NCI-H146 treated with DMSO at 0.1 percent for 48 hours (cell line): ENCODE measurements around the gene ZBTB5.
A peak's percentile ranks its signal among the peaks of the same experiment; 100 is the strongest.
"Not testable (repeated sequence)": the region's sequence is repeated elsewhere in the genome, so short reads cannot be mapped to it uniquely, and the experiment has no call there.

ENCODE experiments used
- DNase-seq: peaks from one replicate; lab custom pipeline; 2025; ENCODE audit not compliant: unreplicated experiment; lab: John Stamatoyannopoulos, UW

Gene ZBTB5, protein sequence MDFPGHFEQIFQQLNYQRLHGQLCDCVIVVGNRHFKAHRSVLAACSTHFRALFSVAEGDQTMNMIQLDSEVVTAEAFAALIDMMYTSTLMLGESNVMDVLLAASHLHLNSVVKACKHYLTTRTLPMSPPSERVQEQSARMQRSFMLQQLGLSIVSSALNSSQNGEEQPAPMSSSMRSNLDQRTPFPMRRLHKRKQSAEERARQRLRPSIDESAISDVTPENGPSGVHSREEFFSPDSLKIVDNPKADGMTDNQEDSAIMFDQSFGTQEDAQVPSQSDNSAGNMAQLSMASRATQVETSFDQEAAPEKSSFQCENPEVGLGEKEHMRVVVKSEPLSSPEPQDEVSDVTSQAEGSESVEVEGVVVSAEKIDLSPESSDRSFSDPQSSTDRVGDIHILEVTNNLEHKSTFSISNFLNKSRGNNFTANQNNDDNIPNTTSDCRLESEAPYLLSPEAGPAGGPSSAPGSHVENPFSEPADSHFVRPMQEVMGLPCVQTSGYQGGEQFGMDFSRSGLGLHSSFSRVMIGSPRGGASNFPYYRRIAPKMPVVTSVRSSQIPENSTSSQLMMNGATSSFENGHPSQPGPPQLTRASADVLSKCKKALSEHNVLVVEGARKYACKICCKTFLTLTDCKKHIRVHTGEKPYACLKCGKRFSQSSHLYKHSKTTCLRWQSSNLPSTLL

DNA sequence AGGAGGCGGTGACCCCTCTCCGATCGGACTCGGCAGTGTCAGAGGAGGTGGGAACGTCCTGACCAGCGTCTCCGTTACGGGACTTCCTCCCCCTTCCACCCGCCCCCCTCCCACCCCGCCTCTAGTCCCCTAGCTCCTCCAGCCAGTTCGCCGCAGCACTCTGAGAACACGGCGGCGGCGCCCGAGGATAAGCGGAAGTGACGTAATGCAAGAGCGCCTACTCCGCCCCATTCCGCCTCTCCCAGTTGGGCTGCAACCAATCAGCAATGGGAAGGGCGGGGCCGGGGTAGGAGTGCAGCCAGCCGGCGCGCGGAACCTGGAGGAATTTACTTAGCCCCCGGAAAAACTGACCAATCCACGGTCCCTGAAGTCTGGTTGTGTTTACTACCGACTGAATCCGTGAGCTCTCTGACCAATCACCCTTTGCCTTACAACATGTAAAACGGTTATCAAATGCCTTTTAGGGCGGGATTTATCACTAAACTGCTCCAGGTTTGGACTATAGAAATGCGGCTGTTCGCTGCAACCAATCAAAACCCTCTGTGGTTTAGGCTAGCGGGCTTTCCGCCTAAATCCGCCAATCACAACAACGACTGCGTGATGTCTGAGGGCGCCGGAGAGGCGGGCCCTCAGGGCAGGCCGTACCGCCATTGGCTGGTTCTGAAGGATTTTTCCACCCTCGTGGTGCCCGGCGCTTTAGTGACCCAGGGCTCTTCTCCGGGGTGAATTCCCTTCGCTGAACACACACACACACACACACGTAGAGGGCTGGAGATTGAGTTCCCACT lies at the start of gene ZBTB5:
Gene ZBTB5 (minus strand): TSS at position 202 of the 788 bp plus-strand sequence. CDS start 22,899 bp downstream, outside the sequence.
- DNase-seq: peak; percentile 100

DNA sequence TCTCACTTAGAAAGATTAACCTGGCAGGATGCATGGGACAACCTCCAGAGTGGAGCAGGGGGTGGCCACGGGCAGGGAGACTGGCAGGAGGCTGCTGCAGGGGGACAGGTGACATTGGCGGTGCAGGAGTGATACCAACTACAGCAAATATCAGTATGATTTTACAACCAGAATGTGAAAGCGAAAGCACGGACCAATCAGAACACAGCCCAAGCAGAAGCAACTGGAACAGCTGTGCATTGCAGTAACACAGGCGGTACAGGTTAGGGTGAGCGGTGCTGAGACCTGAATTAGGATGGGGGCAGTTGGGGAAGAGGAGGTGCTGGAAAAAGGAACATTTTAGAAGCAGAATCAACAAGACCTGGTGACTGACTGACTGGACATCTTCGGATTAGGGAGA lies 49.7 kb upstream of the ZBTB5 start:
- no peak for DNase-seq

DNA sequence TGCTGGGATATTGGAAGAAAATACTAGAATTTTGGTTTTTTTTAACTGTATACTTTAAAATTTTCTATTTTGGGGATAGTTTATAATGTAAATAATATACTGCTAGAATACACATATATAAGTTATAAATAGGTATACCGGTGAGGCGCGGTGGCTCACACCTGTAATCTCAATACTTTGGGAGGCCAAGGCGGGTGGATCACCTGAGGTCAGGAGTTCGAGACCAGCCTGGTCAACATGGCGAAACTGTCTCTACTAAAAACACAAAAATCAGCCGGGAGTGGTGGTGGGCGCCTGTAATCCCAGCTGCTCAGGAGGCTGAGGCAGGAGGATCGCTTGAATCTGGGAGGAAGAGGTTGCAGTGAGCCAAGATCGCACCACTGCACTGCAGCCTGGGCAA lies 49.2 kb upstream of the ZBTB5 start:
- not testable (repeated sequence) for DNase-seq

DNA sequence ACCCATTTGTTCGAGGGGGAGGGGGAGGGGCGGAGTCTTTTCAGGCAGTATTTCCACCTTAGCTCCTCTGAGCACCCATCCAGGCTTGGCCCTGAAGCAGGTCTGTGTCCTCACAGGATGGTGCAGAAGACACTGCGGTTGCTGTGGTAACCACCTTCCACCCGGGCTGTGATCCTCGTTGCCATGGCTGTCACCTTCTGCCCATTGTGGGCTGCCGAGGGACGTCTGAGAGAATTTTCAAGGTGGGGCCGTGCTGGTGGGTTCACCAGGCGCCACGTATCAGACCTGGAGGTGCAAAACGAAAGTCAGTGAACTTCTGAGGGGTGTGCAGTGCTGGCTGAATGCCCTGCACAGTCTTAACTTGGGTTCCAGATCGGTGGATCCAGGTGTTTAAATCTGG lies 47.2 kb upstream of the ZBTB5 start:
- DNase-seq: no peak

DNA sequence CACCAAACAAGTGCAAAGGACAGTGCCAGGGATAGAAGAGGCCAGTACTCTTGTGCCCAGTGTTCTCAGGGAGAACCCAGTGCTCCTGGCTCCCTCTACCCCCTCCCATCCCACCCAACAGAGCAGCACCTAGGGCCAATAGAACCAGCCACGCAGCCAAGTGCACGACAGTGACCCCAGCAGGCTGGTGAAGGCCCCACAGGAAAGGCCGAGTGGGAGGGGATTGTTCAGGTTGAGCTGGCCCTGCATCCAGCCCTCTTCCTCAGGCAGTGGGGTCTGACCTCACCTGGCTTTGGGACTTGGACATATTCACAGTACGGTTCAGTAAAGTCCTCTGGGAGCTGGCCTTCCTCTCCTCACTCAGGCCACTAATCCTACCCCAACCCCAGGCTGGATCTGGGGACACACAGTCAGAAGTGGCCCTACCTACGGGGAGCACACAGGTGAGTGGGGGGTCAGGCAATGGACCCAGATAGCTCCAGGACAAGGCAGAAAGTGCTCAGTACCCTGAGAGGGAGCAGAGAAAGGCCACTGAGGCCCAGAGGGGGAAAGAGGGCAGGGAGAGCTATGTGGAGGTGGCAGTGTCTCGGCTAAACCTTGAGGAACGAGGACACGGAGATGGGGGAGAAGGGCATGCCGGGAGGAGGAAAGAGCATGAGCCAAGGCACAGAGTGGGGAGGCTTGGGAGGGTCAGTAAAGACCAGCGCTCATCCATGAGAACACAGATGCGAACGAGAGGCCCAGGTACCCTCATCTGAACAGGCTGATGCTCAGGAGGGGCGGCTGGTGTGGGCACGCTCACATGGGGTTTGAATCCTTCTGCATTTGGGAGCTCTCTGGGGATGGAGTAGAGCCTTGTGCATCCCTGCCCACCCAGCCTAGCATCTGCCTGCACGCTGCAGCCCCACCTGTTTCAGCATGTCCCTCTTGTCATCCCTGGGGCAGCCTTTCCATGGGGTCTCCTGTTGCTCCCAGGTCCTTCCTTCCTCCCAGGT lies 46.1 kb upstream of the ZBTB5 start:
- DNase-seq: no peak

DNA sequence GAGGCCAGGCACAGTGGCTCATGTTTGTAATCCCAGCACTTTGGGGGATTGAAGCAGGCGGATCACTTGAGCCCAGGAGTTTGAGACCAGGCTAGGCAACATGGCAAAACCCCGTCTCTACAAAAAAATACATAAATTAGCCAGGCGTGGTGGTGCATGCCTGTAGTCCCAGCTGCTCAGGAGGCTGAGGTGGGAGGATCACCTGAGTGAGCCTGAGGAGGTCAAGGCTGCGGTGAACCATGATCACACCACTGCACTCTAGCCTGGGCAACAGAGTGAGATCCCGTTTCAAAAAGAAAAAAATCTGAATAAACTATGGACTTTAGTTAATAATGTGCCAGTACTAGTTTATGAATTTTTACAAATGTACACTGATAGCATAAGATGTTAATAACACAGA lies 44.8 kb upstream of the ZBTB5 start:
- DNase-seq: not testable (repeated sequence)

DNA sequence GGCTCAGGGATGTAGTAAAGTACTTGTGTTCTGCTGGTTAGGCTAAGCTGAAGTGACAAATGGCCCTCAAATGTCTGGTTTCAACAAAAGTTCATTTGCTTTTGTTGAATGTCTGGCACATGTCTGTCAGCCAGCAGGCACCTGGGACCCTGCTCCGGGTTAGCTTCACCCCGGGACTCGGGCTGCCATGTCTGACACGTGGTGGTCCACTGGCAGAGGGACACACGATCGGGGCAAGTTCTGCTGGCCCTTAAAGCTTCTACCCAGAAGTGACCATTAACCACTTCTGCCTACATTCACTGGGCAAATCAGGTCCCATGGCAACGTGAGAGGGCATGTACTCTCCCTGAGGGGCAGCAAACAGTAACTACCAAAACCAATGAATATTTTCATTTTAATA lies 44.3 kb upstream of the ZBTB5 start:
- no peak for DNase-seq

DNA sequence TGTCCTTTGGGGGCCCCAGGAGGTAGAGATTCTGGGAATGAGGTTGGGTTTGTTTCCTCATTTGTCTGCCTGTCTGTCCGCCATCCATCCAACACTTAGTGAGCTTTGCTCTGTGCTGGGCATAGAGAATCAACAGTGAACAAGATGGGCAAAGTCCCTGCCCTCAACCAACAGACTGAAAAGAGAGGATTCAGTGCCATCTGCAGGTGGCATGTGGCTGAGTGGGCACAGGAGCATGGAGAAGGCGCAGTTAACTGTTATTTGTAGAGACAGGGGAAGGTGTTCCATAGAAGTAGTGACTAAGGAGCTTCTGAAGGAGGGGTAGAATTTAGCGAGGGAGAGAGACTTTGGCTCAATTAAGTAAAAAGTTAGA lies 43.6 kb upstream of the ZBTB5 start:
- DNase-seq: no peak

DNA sequence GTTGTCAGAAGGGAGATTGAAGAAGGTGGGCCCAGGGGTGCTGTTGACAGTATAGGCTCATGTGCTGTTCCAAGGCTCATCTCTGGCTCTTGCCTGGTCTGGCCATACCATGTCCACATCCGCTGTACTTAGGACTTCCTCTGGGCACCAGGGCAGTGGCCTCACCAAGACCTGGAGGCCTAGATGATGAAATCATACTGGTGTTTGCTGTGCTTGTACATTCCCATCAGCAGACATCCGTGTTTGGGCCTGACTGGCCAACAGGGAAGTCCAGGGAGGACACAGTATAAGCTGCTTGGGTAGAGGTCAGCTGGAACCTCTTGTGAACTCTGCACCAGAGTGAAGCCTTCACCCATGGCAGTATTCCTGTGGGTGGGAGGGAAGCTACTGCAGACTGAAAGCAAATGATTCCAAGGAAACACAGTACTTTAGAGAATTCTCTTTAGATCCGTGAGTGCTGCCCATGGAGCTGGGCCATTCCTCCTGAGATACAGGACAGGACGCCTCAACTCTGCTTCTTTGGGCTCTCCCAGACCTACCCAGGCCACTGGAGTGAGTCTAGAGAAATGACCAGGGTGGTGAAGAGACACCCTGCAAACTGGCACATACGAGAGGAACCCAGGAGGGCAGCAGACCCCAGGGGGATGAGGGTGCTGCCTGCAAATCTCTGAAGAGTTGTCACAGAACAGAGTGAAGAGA lies 43.0 kb upstream of the ZBTB5 start:
- DNase-seq: no peak

DNA sequence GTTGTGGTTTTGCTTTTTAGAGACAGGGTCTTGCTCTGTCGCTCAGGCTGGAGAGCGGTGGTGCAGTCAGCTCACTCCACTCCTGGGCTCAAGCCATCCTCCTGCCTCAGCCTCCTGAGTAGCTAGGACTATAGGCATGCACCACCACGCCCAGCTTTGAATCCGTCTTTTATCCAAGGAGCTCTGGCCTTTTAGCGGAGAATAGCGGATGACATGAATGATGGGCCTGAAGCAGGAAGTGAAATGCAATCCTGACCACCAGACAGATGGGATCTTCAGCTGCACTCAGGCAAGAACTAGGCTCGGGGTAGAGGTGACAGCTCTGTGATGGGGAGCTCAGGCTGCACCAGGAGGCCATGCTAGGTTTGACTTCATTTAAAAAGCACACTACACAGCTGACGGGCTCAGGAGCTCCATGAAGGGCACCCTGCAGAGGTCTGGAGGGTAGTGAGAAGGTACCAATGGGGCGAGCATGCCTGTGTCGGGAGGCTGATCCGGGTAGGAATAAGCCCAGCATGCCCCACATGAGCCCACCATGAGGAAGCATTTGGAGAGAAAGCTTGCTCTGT lies 42.4 kb upstream of the ZBTB5 start:
- no peak for DNase-seq

DNA sequence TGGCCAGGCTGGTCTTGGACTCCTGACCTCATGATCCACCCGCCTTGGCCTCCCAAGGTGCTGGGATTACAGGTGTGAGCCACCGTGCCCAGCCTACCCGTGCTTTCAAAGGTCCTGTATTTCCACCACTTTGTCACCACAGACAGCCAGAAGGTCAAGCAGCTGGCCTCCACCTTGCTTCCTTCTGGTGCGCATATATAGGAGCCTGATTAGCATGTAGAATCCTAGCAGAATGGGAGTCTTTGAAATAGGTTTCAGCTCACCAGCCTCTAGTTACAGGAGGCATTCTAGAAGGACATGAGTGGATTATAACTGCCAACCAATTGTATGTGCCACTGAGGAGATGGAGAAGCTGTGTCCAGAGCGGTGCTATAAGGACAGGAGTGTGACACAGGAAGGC lies 39.4 kb upstream of the ZBTB5 start:
- no peak for DNase-seq

DNA sequence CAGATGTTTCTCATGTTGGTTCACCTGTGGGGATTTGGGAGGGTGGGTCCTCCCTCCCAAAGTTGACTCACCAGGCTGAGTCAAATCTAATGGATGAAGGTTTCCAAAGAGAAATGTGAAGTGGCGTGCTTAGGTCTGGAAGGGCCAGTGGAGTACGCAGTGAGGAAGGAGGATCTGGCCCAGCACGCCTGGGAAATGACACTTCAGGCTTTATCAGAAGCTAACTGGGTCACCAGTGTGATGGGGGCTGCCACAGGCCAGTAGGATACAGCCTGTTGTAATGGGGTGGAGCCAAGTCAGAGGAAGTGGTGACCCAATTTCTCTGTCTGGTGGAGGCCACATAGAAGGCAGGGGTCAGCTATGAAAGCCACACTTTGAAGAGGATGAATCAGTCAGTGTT lies 38.5 kb upstream of the ZBTB5 start:
- no peak for DNase-seq

DNA sequence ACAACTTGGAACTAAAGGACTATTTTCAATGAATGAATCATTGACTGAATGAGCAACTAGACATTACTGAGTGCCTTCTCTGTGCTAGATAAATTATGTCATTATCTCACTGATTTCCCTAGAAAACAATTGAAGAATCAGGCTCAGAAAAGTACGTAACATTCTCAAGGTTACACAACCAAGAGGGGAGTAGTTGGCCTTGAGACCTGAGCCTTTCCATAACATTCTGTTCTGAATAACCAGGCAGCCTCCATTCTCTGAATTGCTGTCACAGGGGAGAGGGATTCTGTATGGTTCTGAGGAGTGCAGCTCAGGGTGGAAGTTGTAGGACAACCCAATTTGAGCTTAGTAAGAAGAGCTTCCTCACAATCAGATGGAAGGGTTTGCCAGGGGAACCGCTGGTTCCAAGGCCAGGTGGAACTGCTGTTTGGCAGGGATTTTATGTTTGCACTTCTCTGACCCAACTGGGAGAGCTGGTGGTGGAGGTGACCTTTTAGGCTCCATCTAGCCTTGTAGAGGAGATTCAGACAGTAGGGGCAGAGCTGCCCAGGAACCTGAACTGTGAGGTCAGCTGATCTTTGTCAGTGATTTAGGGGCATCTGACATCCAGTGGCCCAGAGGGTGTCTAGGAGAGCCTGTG lies 36.8 kb upstream of the ZBTB5 start:
- no peak for DNase-seq

DNA sequence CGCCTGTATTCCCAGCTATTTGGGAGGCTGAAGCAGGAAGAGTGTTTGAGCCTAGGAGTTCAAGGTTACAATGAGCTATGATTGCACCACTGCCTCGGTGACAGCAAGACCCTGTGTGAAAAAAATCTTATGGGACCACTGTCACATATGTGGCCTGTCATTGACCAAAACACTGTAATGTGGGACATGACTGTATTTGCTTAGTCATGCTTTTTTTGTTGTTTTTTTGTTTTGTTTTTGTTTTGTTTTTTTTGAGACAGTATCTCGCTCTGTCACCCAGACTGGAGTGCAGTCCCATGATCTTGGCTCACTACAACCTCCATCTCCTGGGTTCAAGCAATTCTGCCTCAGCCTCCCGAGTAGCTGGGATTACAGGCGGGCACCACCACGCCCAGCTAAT lies 34.0 kb upstream of the ZBTB5 start:
- DNase-seq: no peak

DNA sequence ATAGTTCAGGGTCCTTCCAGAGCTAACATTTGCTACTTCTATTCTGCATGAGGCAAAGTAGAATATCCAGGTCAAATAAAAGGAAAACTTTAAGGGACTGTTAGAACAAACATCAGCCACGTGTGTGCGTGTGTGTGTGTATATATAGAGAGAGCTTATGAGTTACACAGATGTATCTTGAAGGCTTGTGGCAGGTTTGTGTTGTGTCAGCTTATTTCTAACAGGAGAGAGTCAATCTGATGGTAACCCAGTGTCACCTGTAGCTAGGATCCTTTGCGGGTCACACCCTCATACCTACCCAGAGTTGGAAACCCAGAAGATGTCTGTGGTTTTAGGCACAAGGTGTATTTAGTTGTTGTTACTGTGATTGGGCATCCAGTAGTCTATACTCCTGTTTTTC lies 33.2 kb upstream of the ZBTB5 start:
- no peak for DNase-seq

DNA sequence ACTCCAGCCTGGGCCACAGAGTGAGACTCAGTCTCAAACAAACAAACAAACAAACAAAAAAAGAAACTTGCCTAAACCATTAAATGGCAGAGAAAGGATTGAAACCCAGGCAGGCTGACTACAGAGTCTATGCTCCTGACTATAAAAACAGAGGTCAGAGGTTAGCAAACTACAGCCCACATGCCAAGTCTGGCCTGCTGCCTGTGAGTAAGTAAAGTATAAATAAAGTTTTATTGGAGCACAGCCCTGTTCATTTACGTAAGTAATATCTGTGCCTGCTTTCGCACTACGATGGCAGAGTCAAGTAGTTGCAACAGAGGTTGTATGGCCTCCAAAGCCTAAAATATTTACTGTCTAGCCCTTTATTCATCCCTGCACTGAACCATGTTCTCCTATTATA lies 32.1 kb upstream of the ZBTB5 start:
- DNase-seq: no peak

DNA sequence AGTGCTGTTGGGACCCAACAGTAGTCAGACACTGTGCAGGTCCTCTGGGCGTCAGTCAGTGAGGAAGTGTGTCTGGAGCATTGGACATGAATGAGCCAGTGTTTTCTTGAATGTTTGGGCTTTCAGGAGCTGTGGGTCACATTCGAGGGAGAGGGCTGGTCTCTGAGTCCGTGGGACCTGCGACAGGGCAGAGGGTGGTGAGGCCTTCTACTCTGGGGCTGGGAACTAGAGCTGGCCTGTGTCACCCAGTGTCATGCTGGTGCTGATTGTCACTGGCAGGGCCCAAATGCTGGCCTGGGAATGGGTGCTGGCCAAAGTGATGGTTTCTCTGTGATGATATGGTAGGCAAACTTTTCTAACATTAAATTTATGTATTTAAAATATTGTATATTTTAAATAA lies 30.8 kb upstream of the ZBTB5 start:
- no peak for DNase-seq

DNA sequence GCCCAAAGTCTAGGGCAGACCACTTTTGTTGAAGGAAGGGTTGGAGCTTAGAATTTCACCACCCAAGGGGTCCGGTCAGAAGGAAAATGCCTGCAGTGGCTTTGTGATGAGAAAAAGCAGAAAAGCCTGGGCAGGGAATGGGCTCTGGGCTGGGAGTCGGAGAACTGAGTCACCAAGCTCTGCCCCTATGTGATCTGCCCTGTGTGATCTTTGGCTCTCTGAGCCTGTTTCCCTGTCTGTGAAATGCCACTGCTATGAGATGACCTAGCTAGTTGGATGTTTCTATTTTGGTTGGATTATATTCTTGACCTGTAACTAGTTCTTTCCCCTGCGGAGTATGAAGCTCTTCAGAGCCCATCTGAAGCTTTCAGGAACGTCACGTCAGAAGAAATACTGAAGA lies 30.3 kb upstream of the ZBTB5 start:
- DNase-seq: no peak

DNA sequence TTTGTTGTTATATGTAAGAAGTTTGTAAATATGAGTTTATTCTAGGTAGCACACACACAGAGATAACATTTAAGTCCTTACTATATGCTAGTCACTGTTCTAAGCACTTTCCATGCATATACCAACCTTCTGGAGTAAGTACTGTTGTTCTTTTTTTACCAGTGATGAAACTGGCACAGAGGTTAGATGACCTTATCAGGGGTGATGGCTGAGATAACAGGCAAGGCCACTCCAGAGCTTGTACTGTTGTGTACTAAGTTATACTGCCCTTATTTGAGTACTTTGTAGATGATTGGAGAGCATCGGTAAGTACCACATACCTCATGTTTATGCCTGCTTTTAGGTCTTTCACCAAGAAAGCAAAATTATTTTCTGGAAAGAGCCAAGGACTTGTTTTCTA lies 26.7 kb upstream of the ZBTB5 start:
- no peak for DNase-seq
